GM23338 (cell line): ENCODE results near the gene UCK1. TPM values are rescaled to one million over a fixed set of nuclear protein-coding genes. Genes with fewer than 3 reads are reported as not detected.

Source experiments
- ATAC-seq: fragments of 200-7000 bp; cut with Tn5 transposase; 3 replicates; pipeline ENCODE4 v1.9.1; 2020
- DNase-seq: peaks from one replicate; pipeline ENCODE4 v3.0.0-alpha.2; 2015; ENCODE audit warnings: low spot score
- H2AFZ ChIP-seq: fragments of 200-600 bp; sonication (generic); 2 replicates; pipeline ENCODE4 v1.8.0; 2016; ENCODE audit warnings: antibody characterized with exemption, mild to moderate bottlenecking, moderate library complexity
- H3F3A ChIP-seq: fragments of 200-600 bp; sonication (generic); replicated peaks from 2 replicates; pipeline ENCODE4 v1.8.0; 2017; ENCODE audit warnings: antibody characterized with exemption, mixed run types, low read depth
- H3K27ac ChIP-seq: fragments of 200-600 bp; sonication (generic); 2 replicates; pipeline ENCODE4 v1.6.1; 2016; ENCODE audit warnings: low read depth
- H3K27me3 ChIP-seq: fragments of 200-600 bp; sonication (generic); 2 replicates; pipeline ENCODE4 v1.8.0; 2016; ENCODE audit warnings: mild to moderate bottlenecking, mixed run types, moderate library complexity; ENCODE audit not compliant: insufficient read depth
- H3K36me3 ChIP-seq: fragments of 200-600 bp; sonication (generic); 2 replicates; pipeline ENCODE4 v1.8.0; 2016; ENCODE audit warnings: mild to moderate bottlenecking; ENCODE audit not compliant: insufficient read depth
- H3K4me1 ChIP-seq: fragments of 200-600 bp; sonication (generic); 2 replicates; pipeline ENCODE4 v1.8.0; 2016; ENCODE audit warnings: mild to moderate bottlenecking, moderate library complexity; ENCODE audit not compliant: insufficient read depth
- H3K4me2 ChIP-seq: fragments of 200-600 bp; sonication (generic); 2 replicates; pipeline ENCODE4 v1.7.1; 2017; ENCODE audit warnings: mixed run types
- H3K4me3 ChIP-seq: fragments of 200-600 bp; sonication (generic); 2 replicates; pipeline ENCODE4 v1.6.1; 2016; ENCODE audit warnings: mixed run types
- H3K79me2 ChIP-seq: fragments of 200-600 bp; sonication (generic); replicated peaks from 2 replicates; pipeline ENCODE4 v1.8.0; 2017; ENCODE audit warnings: mild to moderate bottlenecking; ENCODE audit not compliant: insufficient read depth
- H3K9me2 ChIP-seq: fragments of 200-600 bp; sonication (generic); 2 replicates; pipeline ENCODE4 v1.8.0; 2017; ENCODE audit not compliant: insufficient read depth
- H4K20me1 ChIP-seq: fragments of 200-600 bp; sonication (generic); replicated peaks from 2 replicates; pipeline ENCODE4 v1.8.0; 2017; ENCODE audit warnings: mild to moderate bottlenecking; ENCODE audit not compliant: insufficient read depth
- H3K27ac Mint-ChIP-seq: 2 replicates; pipeline ENCODE4 v1.8.0; 2020; ENCODE audit warnings: inconsistent platforms, mild to moderate bottlenecking, moderate library complexity, mixed read lengths
- H3K27me3 Mint-ChIP-seq: 3 replicates; pipeline ENCODE4 v1.8.0; 2022; ENCODE audit warnings: low read depth, mild to moderate bottlenecking, moderate library complexity, mixed read lengths, inconsistent platforms; ENCODE audit not compliant: insufficient read depth, poor library complexity
- H3K36me3 Mint-ChIP-seq: 3 replicates; pipeline ENCODE4 v1.8.0; 2021; ENCODE audit warnings: low read depth, mild to moderate bottlenecking, inconsistent platforms, moderate library complexity, mixed read lengths
- H3K4me1 Mint-ChIP-seq: 3 replicates; pipeline ENCODE4 v1.8.0; 2020; ENCODE audit warnings: mild to moderate bottlenecking, inconsistent platforms, mixed read lengths
- H3K4me3 Mint-ChIP-seq: 3 replicates; pipeline ENCODE4 v1.8.0; 2021; ENCODE audit warnings: moderate library complexity, mild to moderate bottlenecking, inconsistent platforms, mixed read lengths
- H3K9me3 Mint-ChIP-seq: 3 replicates; pipeline ENCODE4 v1.8.0; 2020; ENCODE audit warnings: moderate library complexity, mild to moderate bottlenecking, inconsistent platforms, mixed read lengths
- CREB1 ChIP-seq: fragments of 250-450 bp; sonication (Bioruptor Pico); IDR thresholded peaks from 2 replicates; pipeline ENCODE4 v1.5.0; 2020; ENCODE audit warnings: low read depth, mild to moderate bottlenecking, moderate library complexity
- CTCF ChIP-seq, 2 experiments: fragments of 200-600 bp in 1 of 2; sonication (generic) in 1 of 2; conservative IDR thresholded peaks; 2 replicates each; pipeline versions ENCODE4 v1.5.1 to v1.6.1; 2016 to 2017; ENCODE audit warnings: antibody characterized with exemption in 2 of 2, low read depth in 2 of 2, mild to moderate bottlenecking in 2 of 2, moderate library complexity in 1 of 2
- ETS1 ChIP-seq: IDR thresholded peaks from 2 replicates; pipeline ENCODE4 v1.6.1; 2016; ENCODE audit warnings: antibody characterized with exemption
- EZH2 ChIP-seq: fragments of 200-600 bp; sonication (generic); IDR thresholded peaks from one replicate; pipeline ENCODE4 v1.8.0; 2017; ENCODE audit warnings: antibody characterized with exemption, mild to moderate bottlenecking, low read depth; ENCODE audit not compliant: unreplicated experiment
- JUNB ChIP-seq: IDR thresholded peaks from one replicate; pipeline ENCODE4 v1.6.1; 2016; ENCODE audit warnings: antibody characterized with exemption; ENCODE audit not compliant: unreplicated experiment
- STAT1 ChIP-seq: IDR thresholded peaks from one replicate; pipeline ENCODE4 v1.6.1; 2016; ENCODE audit warnings: antibody characterized with exemption; ENCODE audit not compliant: unreplicated experiment
- ZNF114 ChIP-seq: fragments of 250-450 bp; sonication (Bioruptor Pico); IDR thresholded peaks from 2 replicates; pipeline ENCODE4 v1.5.0; 2020; ENCODE audit warnings: mild to moderate bottlenecking, moderate library complexity
- ZNF462 ChIP-seq: fragments of 250-450 bp; sonication (Bioruptor Pico); IDR thresholded peaks from 2 replicates; pipeline ENCODE4 v1.5.0; 2020; ENCODE audit warnings: mild to moderate bottlenecking, moderate library complexity
- polyA plus RNA-seq: library from polyadenylated mRNA; unstranded; fragments of >200 nt; fragmentation: Nextera tagmentation; extraction: Ambion mirVana; gene quantifications from 2 replicates; pipeline ENCODE4 v1.2.1, GENCODE V29; 2016
- total RNA-seq: library from RNA; depleted of rRNA; stranded (reverse); fragments of >200 nt; shearing (Covaris generic); gene quantifications from 2 replicates; pipeline ENCODE4 v1.2.3, GENCODE V29; 2014

The UCK1 gene
- total and polyA plus RNA-seq, 2 experiments from 2014 or later, result 23.4 to 35.9 TPM

GRCh38 chr9:131546336-131547084, 15.4 kb upstream of the UCK1 start:
- peak; percentile 52 for ATAC-seq
- H3K4me1 Mint-ChIP-seq, result peaks cover 7% of the 10 kb centered on the region; the same call in 1 of the 3 replicates
- Histone ChIP-seq H3K27me3 (peaks cover 60% of the 10 kb centered on the region), H3K79me2 (no peaks in the 10 kb centered on the region), H3K9me2 (peaks cover 4% of the 10 kb centered on the region; the same call in 1 of the 2 replicates), H3F3A (peaks cover 7% of the 10 kb centered on the region; the same call in 1 of the 2 replicates), H4K20me1 (no peaks in the 10 kb centered on the region), H3K4me3 (peak overlapping the region; percentile 68), H3K36me3 (no peaks in the 10 kb centered on the region), H3K4me1 (no peaks in the 10 kb centered on the region), H3K4me2 (peak overlapping the region; percentile 86), H2AFZ (peak overlapping the region; percentile 95), H3K27ac (no peak overlapping the region)
- H3K27ac Mint-ChIP-seq, result no peak overlapping the region
- peak overlapping the region; percentile 67 for H3K4me3 Mint-ChIP-seq
- DNase-seq, result peak; percentile 79
- H3K27me3 Mint-ChIP-seq, result peaks cover 60% of the 10 kb centered on the region
- peaks cover 44% of the 10 kb centered on the region for H3K36me3 Mint-ChIP-seq
- TF ChIP-seq EZH2, result peak; percentile 25
- no peak for TF ChIP-seq CREB1
- peak in 1 of 2 experiments; percentile 30; a peak in 2 of 4 replicates for TF ChIP-seq CTCF (conservative IDR thresholded peaks at IDR 0.05; ENCODE audit: low read depth in 2 of 2)
- H3K9me3 Mint-ChIP-seq, result peaks cover 62% of the 10 kb centered on the region

GRCh38 chr9:131545786-131546335, 14.8 kb upstream of the UCK1 start:
- Histone ChIP-seq H3K27ac (no peak overlapping the region), H3K4me1 (no peaks in the 10 kb centered on the region), H3F3A (peaks cover 7% of the 10 kb centered on the region; the same call in 1 of the 2 replicates), H3K36me3 (no peaks in the 10 kb centered on the region), H3K79me2 (no peaks in the 10 kb centered on the region), H3K9me2 (peaks cover 4% of the 10 kb centered on the region; the same call in 1 of the 2 replicates), H3K4me2 (peak overlapping the region; percentile 86), H4K20me1 (no peaks in the 10 kb centered on the region), H3K27me3 (peaks cover 60% of the 10 kb centered on the region), H3K4me3 (peak overlapping the region; percentile 68), H2AFZ (peak overlapping the region; percentile 95)
- H3K27me3 Mint-ChIP-seq, result peaks cover 58% of the 10 kb centered on the region
- peaks cover 62% of the 10 kb centered on the region for H3K9me3 Mint-ChIP-seq
- H3K4me3 Mint-ChIP-seq, result peak overlapping the region; percentile 67
- ATAC-seq (peak; percentile 68), DNase-seq (peak; percentile 51)
- no peak overlapping the region for H3K27ac Mint-ChIP-seq
- peaks cover 7% of the 10 kb centered on the region; the same call in 1 of the 3 replicates for H3K4me1 Mint-ChIP-seq
- peaks cover 44% of the 10 kb centered on the region for H3K36me3 Mint-ChIP-seq
- no peak for TF ChIP-seq STAT1
- TF ChIP-seq EZH2, result no peak
- no peak for TF ChIP-seq ETS1
- TF ChIP-seq CREB1, result no peak
- TF ChIP-seq ZNF114 (CRISPR knock-in tag), result no peak
- no peak for TF ChIP-seq JUNB
- no peak for TF ChIP-seq ZNF462 (CRISPR knock-in tag)
